Pancreas (tissue), 10 donors: ENCODE measurements around the gene COL4A6. TPM values are rescaled to one million over a fixed set of nuclear protein-coding genes. Genes with fewer than 3 reads are reported as not detected.
A peak's percentile ranks its signal among the peaks of the same experiment; 100 is the strongest.

ENCODE experiments used
- ATAC-seq, 4 donors: fragments of 200-7000 bp; cut with Tn5 transposase; one replicate each; pipeline versions ENCODE4 v1.8.0 to v1.9.1; 2020; ENCODE audit warnings: mild to moderate bottlenecking in 4 of 4, moderate library complexity in 4 of 4
- DNase-seq, 6 donors: peaks; one replicate each; pipeline ENCODE4 v3.0.0-alpha.2; 2020
- FAIRE-seq: peaks from 2 replicates; lab custom pipeline; 2012; peaks lifted over from hg19 to GRCh38; lab: Jason Lieb, UNC
- H3K27ac ChIP-seq, 4 donors: fragments of 200-600 bp; sonication (generic); 1 replicate in 3 of 4; 2 replicates in 1 of 4; pipeline versions ENCODE4 v1.5.0 to v1.8.0; 2020
- H3K27me3 ChIP-seq, 4 donors: fragments of 200-600 bp; one replicate each; pipeline ENCODE4 v1.8.0; 2021
- H3K36me3 ChIP-seq, 3 donors: fragments of 200-600 bp; sonication (generic) in 1 of 3; one replicate each; pipeline versions ENCODE4 v1.5.0 to v1.8.0; 2020 to 2021
- H3K4me1 ChIP-seq, 3 donors: fragments of 200-600 bp; one replicate each; pipeline ENCODE4 v1.8.0; 2021
- H3K4me3 ChIP-seq, 4 donors: fragments of 200-600 bp; sonication (generic) in 2 of 4; one replicate each; pipeline versions ENCODE4 v1.5.0 to v1.8.0; 2020 to 2021
- H3K9me3 ChIP-seq, 4 donors: fragments of 200-600 bp; one replicate each; pipeline ENCODE4 v1.8.0; 2021
- CTCF ChIP-seq, 4 donors: fragments of 200-600 bp; sonication (generic) in 3 of 4; IDR thresholded peaks; one replicate each; pipeline versions ENCODE4 v1.5.0 to v1.8.0; 2021; ENCODE audit warnings: antibody characterized with exemption in 4 of 4
- WGBS, 2 donors: extraction: QIAGEN DNeasy Blood & Tissue Kit; methylation state at CpG; one replicate each; pipeline ENCODE4 v1.1.7; 2013; 5-methylcytosine and 5-hydroxymethylcytosine counted together
- intact Hi-C, 3 donors: fragments of 100-400 bp; cut with DNase I; formaldehyde crosslinking; loops; one replicate each; pipeline versions ENCODE4 v1.11.1 to v1.14.2; 2022
- polyA plus RNA-seq, 2 donors: library from polyadenylated mRNA; stranded (reverse); fragments of 200-250 nt; gene quantifications; one replicate each; pipeline ENCODE4 v1.2.3, GENCODE V29; 2013
- total RNA-seq, 6 donors: library from RNA; stranded (reverse); fragmentation: NEBNext Ultra II Directional in 4 of 6; extraction: Animal tissue kit (Norgen Biotek cat#: 25700) in 4 of 6; gene quantifications; one replicate each; pipeline versions ENCODE4 v1.2.1 to v1.2.4, GENCODE V29; 2021 to 2023
- donor health status: healthy with polysubstance abuse.
- donor health status: DM: no; HTN: no; CAD: no; lungs with moderate emphysema.
- donor health status: DM: no; HTN: no; CAD: no.
- donor health status: control.
- donor health status: control.
- donor health status: Bipolar disorder and iron deficiency.
- donor health status: DM: yes; HTN: yes; CAD: no.
- donor health status: DM: no; HTN: no; CAD: no.
- donor health status: DM: no; HTN: no; CAD: no.
- donor health status: DM: yes; HTN: yes; CAD: no.

The COL4A6 gene
- total and polyA plus RNA-seq, 8 donors = 0.06 to 0.25 (median 0.10) TPM; not detected in 2

GRCh38 chrX:108165383-108166111 lies 272.7 kb downstream of the COL4A6 start:
- Histone ChIP-seq H3K27ac (no peak overlapping the region), H3K4me3 (no peak overlapping the region), H3K9me3 (no peaks in the 10 kb centered on the region), H3K4me1 (no peaks in the 10 kb centered on the region), H3K36me3 (no peaks in the 10 kb centered on the region), H3K27me3 (peaks cover 0 to 11% (median 0%) of the 10 kb centered on the region in 4 donors)
- DNase-seq = no peak
- intact Hi-C loops = no loop called here
- peak in 3 of 4 donors; percentile 44 to 66 (median 59) for ATAC-seq
- FAIRE-seq = no peak
- WGBS, 2 donors = 77 to 78% methylated on average over 7 of the region's 7 CpGs
- no peak for TF ChIP-seq CTCF (IDR thresholded peaks at IDR 0.05)

GRCh38 chrX:108163333-108164082 lies 274.7 kb downstream of the COL4A6 start:
- H3K27ac ChIP-seq = no peak overlapping the region
- ATAC-seq (no peak), FAIRE-seq (no peak), DNase-seq (no peak)
- intact Hi-C loops = no loop called here
- H3K9me3 ChIP-seq = no peaks in the 10 kb centered on the region
- H3K27me3 ChIP-seq = peaks cover 0 to 11% (median 0%) of the 10 kb centered on the region in 4 donors
- no peaks in the 10 kb centered on the region for H3K4me1 ChIP-seq
- no peak overlapping the region for H3K4me3 ChIP-seq
- no peaks in the 10 kb centered on the region for H3K36me3 ChIP-seq
- 76 to 83% methylated on average over 7 of the region's 7 CpGs for WGBS, 2 donors
- no peak for TF ChIP-seq CTCF (IDR thresholded peaks at IDR 0.05)

- no peak overlapping the region for H3K4me3 ChIP-seq
- intact Hi-C loops = no loop called here
- H3K9me3 ChIP-seq = no peaks in the 10 kb centered on the region
- ATAC-seq = no peak
- H3K27me3 ChIP-seq = peaks cover 0 to 10% (median 0%) of the 10 kb centered on the region in 4 donors
- no peak overlapping the region for H3K27ac ChIP-seq
- no peaks in the 10 kb centered on the region for H3K4me1 ChIP-seq
- no peak for FAIRE-seq
- 70 to 83% methylated on average over 4 of the region's 4 CpGs for WGBS, 2 donors
- no peaks in the 10 kb centered on the region for H3K36me3 ChIP-seq
- no peak for DNase-seq
- no peak for TF ChIP-seq CTCF (IDR thresholded peaks at IDR 0.05)
Observed at GRCh38 chrX:108162265-108162664, 276.0 kb downstream of the COL4A6 start.

GRCh38 chrX:108160309-108160708 lies 277.9 kb downstream of the COL4A6 start:
- no peak for TF ChIP-seq CTCF (IDR thresholded peaks at IDR 0.05)
- no peak overlapping the region for H3K27ac ChIP-seq
- no peaks in the 10 kb centered on the region for H3K9me3 ChIP-seq
- H3K4me1 ChIP-seq = no peaks in the 10 kb centered on the region
- no peak for FAIRE-seq
- H3K4me3 ChIP-seq = no peak overlapping the region
- 62 to 74% methylated on average over 5 of the region's 5 CpGs for WGBS, 2 donors
- intact Hi-C loops = no loop called here
- DNase-seq = no peak
- H3K27me3 ChIP-seq = peaks cover 0 to 4% (median 0%) of the 10 kb centered on the region in 4 donors
- ATAC-seq = no peak
- no peaks in the 10 kb centered on the region for H3K36me3 ChIP-seq
